SU-DHL-6 (cell line): ENCODE data around the gene ZNF80.

Experiments
- CTCF ChIP-seq: fragments of 200-600 bp; sonication (generic); IDR thresholded peaks from one replicate; pipeline ENCODE4 v1.5.1; 2017; ENCODE audit warnings: antibody characterized with exemption, mild to moderate bottlenecking, low read length, moderate library complexity; ENCODE audit not compliant: insufficient read depth, poor library complexity, severe bottlenecking
- EZH2phosphoT487 ChIP-seq: fragments of 200-600 bp; sonication (generic), shearing (Covaris generic); conservative IDR thresholded peaks from 2 replicates; pipeline ENCODE4 v1.6.1; 2018; ENCODE audit warnings: mild to moderate bottlenecking, antibody characterized with exemption, low read length, moderate library complexity, mixed read lengths

- no peak for TF ChIP-seq CTCF
- no peak for TF ChIP-seq EZH2phosphoT487
Measured at GRCh38 chr3:114227076-114227475, 10.3 kb downstream of the ZNF80 start.
